Mammary microvascular endothelial cell (primary cell): ENCODE measurements around the gene BCHE. TPM values are rescaled to one million over a fixed set of nuclear protein-coding genes. Genes with fewer than 3 reads are reported as not detected.

ENCODE experiments used
- total RNA-seq: library from RNA; depleted of rRNA; stranded (reverse); fragments of >200 nt; gene quantifications from 2 replicates; pipeline ENCODE4 v1.2.3, GENCODE V29; 2015

Gene BCHE
- total RNA-seq, result 0.39 and 1.2 TPM in 2 replicates

GRCh38 chr3:165837058-165837525, at the start of gene BCHE:
Gene BCHE, minus strand, starts transcription at chr3:165837423. Its CDS starts 6,390 bp downstream, at chr3:165831033.

